HCT116 (cell line): Measurements from ENCODE around the gene DMBT1. TPM values are rescaled to one million over a fixed set of nuclear protein-coding genes. Genes with fewer than 3 reads are reported as not detected.

Source experiments
- ATAC-seq: fragments of 200-7000 bp; cut with Tn5 transposase; 2 replicates; pipeline ENCODE4 v1.9.1; 2020; ENCODE audit warnings: mild to moderate bottlenecking, moderate library complexity
- BruUV-seq: library from RNA; stranded (reverse); fragments of 400-500 nt; replicated peaks from 2 replicates; lab custom pipeline; 2021; lab: Mats Ljungman, UMichigan
- CTCF ChIA-PET: fragments of 300-600 bp; sonication (Branson Sonifier 250); formaldehyde crosslinking; loops from one replicate; lab custom pipeline; 2021; ENCODE audit warnings: antibody characterized with exemption; lab: Charles Lee
- POLR2A ChIA-PET: fragments of 300-600, 350-600 bp; sonication (Branson Sonifier 250); formaldehyde crosslinking; loops from one replicate; lab custom pipeline; 2021; ENCODE audit warnings: antibody characterized with exemption; lab: Charles Lee
- RAD21 ChIA-PET, 2 experiments: fragments of 300-600 bp; sonication (Branson Sonifier 250); formaldehyde crosslinking; loops; one replicate each; lab custom pipeline; 2023; ENCODE audit warnings: low total read pairs in 2 of 2; ENCODE audit not compliant: uncharacterized antibody in 2 of 2, unreplicated experiment in 2 of 2, low non-redundant PET in 1 of 2; lab: Charles Lee
- DNase-seq: peaks from one replicate; pipeline ENCODE4 v3.0.0-alpha.2; 2010; ENCODE audit warnings: low read depth, low spot score
- H2AFZ ChIP-seq: fragments of 200-600 bp; shearing (Covaris generic), sonication (generic); 2 replicates; pipeline ENCODE4 v1.6.1; 2017; ENCODE audit warnings: low read depth, mixed run types, mixed read lengths, antibody characterized with exemption, low read length; ENCODE audit not compliant: poor library complexity, severe bottlenecking
- H3K27ac ChIP-seq: 2 replicates; pipeline ENCODE4 v1.5.1; 2012; ENCODE audit warnings: low read depth, low read length
- H3K27me3 ChIP-seq: fragments of 200-600 bp; sonication (generic); 2 replicates; pipeline ENCODE4 v1.6.1; 2016; ENCODE audit warnings: mixed run types, low read length, mixed read lengths; ENCODE audit not compliant: insufficient read depth
- H3K36me3 ChIP-seq, 2 experiments: fragments of 200-500 bp in 1 of 2; fragments of 200-600 bp in 1 of 2; sonication (Bioruptor generic) in 1 of 2; sonication (generic) in 1 of 2; 2 replicates each; pipeline versions ENCODE4 v1.5.1 to v1.6.1; 2014 to 2016; ENCODE audit warnings: low read length in 2 of 2, inconsistent platforms in 1 of 2, mixed read lengths in 1 of 2, mixed run types in 1 of 2; ENCODE audit not compliant: insufficient read depth in 2 of 2, control insufficient read depth in 1 of 2
- H3K4me1 ChIP-seq, 2 experiments: fragments of 200-600 bp in 1 of 2; sonication (generic) in 1 of 2; 2 replicates each; pipeline versions ENCODE4 v1.5.1 to v1.6.1; 2012 to 2017; ENCODE audit warnings: low read length in 2 of 2, inconsistent platforms in 1 of 2, mild to moderate bottlenecking in 1 of 2, mixed read lengths in 1 of 2, mixed run types in 1 of 2, moderate library complexity in 1 of 2; ENCODE audit not compliant: insufficient read depth in 2 of 2, control insufficient read depth in 1 of 2
- H3K4me2 ChIP-seq: fragments of 200-600 bp; sonication (generic); 2 replicates; pipeline ENCODE4 v1.6.1; 2017; ENCODE audit warnings: mixed run types, low read length, mixed read lengths
- H3K4me3 ChIP-seq, 2 experiments: fragments of 200-600 bp in 1 of 2; sonication (generic) in 1 of 2; replicated peaks in 1 of 2; 2 replicates each; pipeline ENCODE4 v1.5.1; 2011 to 2016; ENCODE audit warnings: low read length in 2 of 2, control low read depth in 1 of 2, low read depth in 1 of 2, mild to moderate bottlenecking in 1 of 2, mixed read lengths in 1 of 2, mixed run types in 1 of 2
- H3K79me2 ChIP-seq: fragments of 200-600 bp; sonication (generic); 2 replicates; pipeline ENCODE4 v1.6.1; 2017; ENCODE audit warnings: mild to moderate bottlenecking, mixed run types, low read length, moderate library complexity, mixed read lengths; ENCODE audit not compliant: insufficient read depth
- H3K9ac ChIP-seq: fragments of 200-600 bp; sonication (generic); 2 replicates; pipeline ENCODE4 v1.6.1; 2016; ENCODE audit warnings: low read length, mixed read lengths
- H3K9me2 ChIP-seq: fragments of 200-600 bp; sonication (generic), shearing (Covaris generic); 2 replicates; pipeline ENCODE4 v1.6.1; 2017; ENCODE audit warnings: mixed run types, mild to moderate bottlenecking, moderate library complexity; ENCODE audit not compliant: insufficient read depth
- H3K9me3 ChIP-seq, 2 experiments: fragments of 200-500 bp in 1 of 2; fragments of 200-600 bp in 1 of 2; sonication (Bioruptor generic) in 1 of 2; sonication (generic) in 1 of 2; 2 replicates each; pipeline ENCODE4 v1.6.1; 2014 to 2017; ENCODE audit warnings: low read length in 2 of 2, mixed read lengths in 2 of 2, inconsistent platforms in 1 of 2, low read depth in 1 of 2, mild to moderate bottlenecking in 1 of 2, mixed run types in 1 of 2, moderate library complexity in 1 of 2; ENCODE audit not compliant: control insufficient read depth in 1 of 2, insufficient read depth in 1 of 2
- H4K20me1 ChIP-seq: fragments of 200-600 bp; sonication (generic), shearing (Covaris generic); 2 replicates; pipeline ENCODE4 v1.6.1; 2017; ENCODE audit warnings: mixed run types, mild to moderate bottlenecking, moderate library complexity; ENCODE audit not compliant: insufficient read depth
- ATF3 ChIP-seq: IDR thresholded peaks from 2 replicates; pipeline ENCODE4 v1.6.1; 2012
- CEBPB ChIP-seq: IDR thresholded peaks from 2 replicates; pipeline ENCODE4 v1.6.1; 2012; ENCODE audit warnings: low read depth
- CTCF ChIP-seq, 3 experiments: fragments of 200-600 bp in 1 of 3; sonication (generic) in 1 of 3; IDR thresholded peaks in 2 of 3; conservative IDR thresholded peaks in 1 of 3; 2 replicates each; pipeline ENCODE4 v1.5.1; 2012 to 2017; ENCODE audit warnings: low read depth in 2 of 3, low read length in 2 of 3, antibody characterized with exemption in 1 of 3, borderline replicate concordance in 1 of 3, control low read depth in 1 of 3, mild to moderate bottlenecking in 1 of 3, mixed read lengths in 1 of 3, mixed run types in 1 of 3, moderate library complexity in 1 of 3; ENCODE audit not compliant: insufficient read depth in 1 of 3
- EZH2 ChIP-seq: fragments of 200-600 bp; sonication (generic); IDR thresholded peaks from 2 replicates; pipeline ENCODE4 v1.6.1; 2017; ENCODE audit warnings: antibody characterized with exemption, mixed run types
- MAX ChIP-seq: IDR thresholded peaks from 2 replicates; pipeline ENCODE4 v1.6.1; 2012
- RAD21 ChIP-seq: IDR thresholded peaks from 2 replicates; pipeline ENCODE4 v1.6.1; 2012; ENCODE audit warnings: low read depth, mild to moderate bottlenecking
- SIN3A ChIP-seq: IDR thresholded peaks from 2 replicates; pipeline ENCODE4 v1.6.1; 2012; ENCODE audit warnings: low read depth
- SRF ChIP-seq: IDR thresholded peaks from 2 replicates; pipeline ENCODE4 v1.6.1; 2012; ENCODE audit warnings: low read depth
- ZNF274 ChIP-seq: fragments of 200-500 bp; sonication (Bioruptor generic); IDR thresholded peaks from 2 replicates; pipeline ENCODE4 v1.6.1; 2014; ENCODE audit warnings: mild to moderate bottlenecking, low read depth, low read length, inconsistent platforms
- intact Hi-C: fragments of 100-400 bp; cut with micrococcal nuclease; formaldehyde crosslinking; loops from 2 replicates; pipeline ENCODE4 v1.10.0; 2022
- total RNA-seq: library from RNA; stranded (reverse); gene quantifications from one replicate; pipeline ENCODE4 v1.2.1, GENCODE V29; 2021; ENCODE audit not compliant: unreplicated experiment

DMBT1 gene
- total RNA-seq, 1 experiment from 2014 or later: 0.17 TPM

GRCh38 chr10:122553341-122553740 is 7.2 kb upstream of the DMBT1 start:
- Histone ChIP-seq H3K9ac (no peak overlapping the region), H3K9me2 (no peaks in the 10 kb centered on the region), H3K79me2 (no peaks in the 10 kb centered on the region), H3K4me3 (no peak overlapping the region), H3K4me1 (peaks cover 0 to 8% of the 10 kb centered on the region in 2 experiments; a peak in 1 of 4 replicates), H3K9me3 (no peaks in the 10 kb centered on the region), H2AFZ (no peak overlapping the region), H3K4me2 (no peak overlapping the region), H3K27ac (no peak overlapping the region), H3K36me3 (no peaks in the 10 kb centered on the region), H4K20me1 (no peaks in the 10 kb centered on the region), H3K27me3 (peaks cover 4% of the 10 kb centered on the region; the same call in 1 of the 2 replicates)
- no TSS peak for BruUV-seq
- ATAC-seq (no peak), DNase-seq (no peak)
- CTCF ChIA-PET: no interaction called here
- intact Hi-C loops: no loop called here
- POLR2A ChIA-PET: no interaction called here
- RAD21 ChIA-PET: no interaction called here
- no peak for TF ChIP-seq ATF3
- TF ChIP-seq SRF: no peak
- no peak for TF ChIP-seq CEBPB
- TF ChIP-seq CTCF (IDR thresholded peaks at IDR 0.05 in 2 of 3, conservative IDR thresholded peaks at IDR 0.05 in 1 of 3; ENCODE audit: borderline replicate concordance in 1 of 3, insufficient read depth in 1 of 3, low read depth in 2 of 3, low read length in 2 of 3): no peak
- no peak for TF ChIP-seq SIN3A
- TF ChIP-seq RAD21: no peak
- TF ChIP-seq EZH2: no peak
- TF ChIP-seq ZNF274: no peak
- no peak for TF ChIP-seq MAX
